DND-41 (cell line): ENCODE results near the gene CLDN2.

Experiments
- CTCF ChIP-seq: IDR thresholded peaks from 2 replicates; pipeline ENCODE4 v1.5.1; 2012; ENCODE audit warnings: borderline replicate concordance, low read length, moderate library complexity, mild to moderate bottlenecking; ENCODE audit not compliant: poor library complexity, severe bottlenecking; ENCODE audit errors: extremely low read depth
- EZH2 ChIP-seq: IDR thresholded peaks from 3 replicates; pipeline ENCODE4 v1.6.1; 2012; ENCODE audit warnings: borderline replicate concordance, low read depth, mild to moderate bottlenecking, moderate library complexity, low read length, inconsistent platforms; ENCODE audit not compliant: severe bottlenecking

DNA sequence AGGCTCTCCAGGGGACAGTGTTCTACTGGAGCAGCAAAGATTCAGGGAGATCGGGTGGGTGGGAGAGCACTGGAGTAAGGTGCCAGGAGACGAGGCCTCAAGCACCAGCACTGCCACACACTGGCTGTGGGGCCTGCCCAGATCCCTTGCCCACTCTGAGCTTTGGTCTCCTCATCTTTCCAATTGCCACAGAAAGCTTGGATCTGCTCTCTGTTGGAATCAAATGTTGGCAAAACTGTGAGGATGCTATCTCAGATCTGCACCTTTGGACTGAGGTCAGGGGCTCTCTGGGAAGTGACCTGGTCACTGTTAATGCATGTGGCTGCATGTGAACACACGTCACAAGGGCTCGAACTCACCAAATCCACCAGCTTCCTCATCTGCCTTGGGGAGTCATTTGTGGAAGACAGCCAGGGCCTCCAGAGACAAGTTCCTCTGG, 18.4 kb upstream of the CLDN2 start:
- TF ChIP-seq CTCF = no peak
- TF ChIP-seq EZH2 = no peak
